ENCODE measurements around the gene EML5. TPM values are rescaled to one million over a fixed set of nuclear protein-coding genes. Genes with fewer than 3 reads are reported as not detected.

Gene EML5
- total and polyA plus RNA-seq, 2 donors (not counting 1 experiment from before 2014, with no cell fraction given), result 0.10 to 0.66 TPM

- H3K27me3 ChIP-seq (ENCODE audit: control insufficient read depth, insufficient read depth, low read length), result no peaks in the 10 kb centered on the region
- no peaks in the 10 kb centered on the region for H4K20me1 ChIP-seq (ENCODE audit: control insufficient read depth, extremely low read depth, insufficient read depth, low read length)
- DNase-seq (ENCODE audit: low read depth in 2 of 2), result no peak
- no peak for TF ChIP-seq EZH2 (IDR thresholded peaks at IDR 0.05; ENCODE audit: low read length, missing control alignments)
- no peak for TF ChIP-seq CTCF (conservative IDR thresholded peaks at IDR 0.05 in 1 of 2, IDR thresholded peaks at IDR 0.05 in 1 of 2; ENCODE audit: low read depth in 1 of 2, low read length in 2 of 2)
- no peak overlapping the region for H3K4me2 ChIP-seq (ENCODE audit: extremely low read depth, insufficient read depth, low read length)
- H3K79me2 ChIP-seq (ENCODE audit: control insufficient read depth, insufficient read depth, low read length), result no peaks in the 10 kb centered on the region
- no peaks in the 10 kb centered on the region for H3K9me3 ChIP-seq (ENCODE audit: control insufficient read depth, insufficient read depth, low read depth, low read length)
- no peaks in the 10 kb centered on the region for H3K36me3 ChIP-seq (ENCODE audit: control insufficient read depth, insufficient read depth, low read length)
- no peak overlapping the region for H3K27ac ChIP-seq (ENCODE audit: insufficient read depth, low read length)
- no peak overlapping the region for H2AFZ ChIP-seq (ENCODE audit: low read length)
- no peak overlapping the region for H3K4me3 ChIP-seq (replicated peaks in 1 of 4; ENCODE audit: control extremely low read depth in 1 of 4, insufficient read depth in 1 of 4, low read depth in 3 of 4, low read length in 4 of 4)
- no peaks in the 10 kb centered on the region for H3K4me1 ChIP-seq (ENCODE audit: control insufficient read depth, extremely low read depth, insufficient read depth, low read length)
- no peak overlapping the region for H3K9ac ChIP-seq (ENCODE audit: insufficient read depth, low read length)
Measured at GRCh38 chr14:88804477-88804876, 11.7 kb upstream of the EML5 start.

- DNase-seq (ENCODE audit: low read depth in 2 of 2), result no peak
- TF ChIP-seq CTCF (conservative IDR thresholded peaks at IDR 0.05 in 1 of 2, IDR thresholded peaks at IDR 0.05 in 1 of 2; ENCODE audit: low read depth in 1 of 2, low read length in 2 of 2) (no peak), EZH2 (IDR thresholded peaks at IDR 0.05; ENCODE audit: low read length, missing control alignments) (no peak)
Measured at GRCh38 chr14:88804035-88804434, 11.3 kb upstream of the EML5 start.

GRCh38 chr14:88802596-88802995, 9.8 kb upstream of the EML5 start:
- H3K9ac ChIP-seq (ENCODE audit: insufficient read depth, low read length), result no peak overlapping the region
- no peaks in the 10 kb centered on the region for H3K36me3 ChIP-seq (ENCODE audit: control insufficient read depth, insufficient read depth, low read length)
- no peak overlapping the region for H3K4me3 ChIP-seq (replicated peaks in 1 of 4; ENCODE audit: control extremely low read depth in 1 of 4, insufficient read depth in 1 of 4, low read depth in 3 of 4, low read length in 4 of 4)
- H3K9me3 ChIP-seq (ENCODE audit: control insufficient read depth, insufficient read depth, low read depth, low read length), result no peaks in the 10 kb centered on the region
- no peak for DNase-seq (ENCODE audit: low read depth in 2 of 2)
- TF ChIP-seq EZH2 (IDR thresholded peaks at IDR 0.05; ENCODE audit: low read length, missing control alignments) (no peak), CTCF (conservative IDR thresholded peaks at IDR 0.05 in 1 of 2, IDR thresholded peaks at IDR 0.05 in 1 of 2; ENCODE audit: low read depth in 1 of 2, low read length in 2 of 2) (no peak)
- H3K27ac ChIP-seq (ENCODE audit: insufficient read depth, low read length), result no peak overlapping the region
- no peaks in the 10 kb centered on the region for H3K27me3 ChIP-seq (ENCODE audit: control insufficient read depth, insufficient read depth, low read length)
- no peak overlapping the region for H2AFZ ChIP-seq (ENCODE audit: low read length)
- H3K4me2 ChIP-seq (ENCODE audit: extremely low read depth, insufficient read depth, low read length), result no peak overlapping the region
- no peaks in the 10 kb centered on the region for H3K4me1 ChIP-seq (ENCODE audit: control insufficient read depth, extremely low read depth, insufficient read depth, low read length)
- H4K20me1 ChIP-seq (ENCODE audit: control insufficient read depth, extremely low read depth, insufficient read depth, low read length), result no peaks in the 10 kb centered on the region
- H3K79me2 ChIP-seq (ENCODE audit: control insufficient read depth, insufficient read depth, low read length), result no peaks in the 10 kb centered on the region

More at GRCh38 chr14:88804035-88804434, 11.3 kb upstream of the EML5 start:
- Histone ChIP-seq H3K27me3 (ENCODE audit: control insufficient read depth, insufficient read depth, low read length) (no peaks in the 10 kb centered on the region), H3K36me3 (ENCODE audit: control insufficient read depth, insufficient read depth, low read length) (no peaks in the 10 kb centered on the region), H3K4me3 (replicated peaks in 1 of 4; ENCODE audit: control extremely low read depth in 1 of 4, insufficient read depth in 1 of 4, low read depth in 3 of 4, low read length in 4 of 4) (no peak overlapping the region), H3K9ac (ENCODE audit: insufficient read depth, low read length) (no peak overlapping the region), H3K9me3 (ENCODE audit: control insufficient read depth, insufficient read depth, low read depth, low read length) (no peaks in the 10 kb centered on the region), H3K4me1 (ENCODE audit: control insufficient read depth, extremely low read depth, insufficient read depth, low read length) (no peaks in the 10 kb centered on the region), H4K20me1 (ENCODE audit: control insufficient read depth, extremely low read depth, insufficient read depth, low read length) (no peaks in the 10 kb centered on the region), H3K79me2 (ENCODE audit: control insufficient read depth, insufficient read depth, low read length) (no peaks in the 10 kb centered on the region), H3K27ac (ENCODE audit: insufficient read depth, low read length) (no peak overlapping the region), H3K4me2 (ENCODE audit: extremely low read depth, insufficient read depth, low read length) (no peak overlapping the region), H2AFZ (ENCODE audit: low read length) (no peak overlapping the region)
